Measurements from ENCODE around the gene AURKA. TPM values are rescaled to one million over a fixed set of nuclear protein-coding genes. Genes with fewer than 3 reads are reported as not detected.

The AURKA gene
- total RNA-seq, result 10 to 100 TPM in 1 of 5 experiments, 1 to 10 TPM in 3, under 1 TPM in 1; 0.95 to 44.1 (median 1.2) TPM
- polyA plus RNA-seq, result under 1 TPM; 0.43 to 0.64 TPM
- 0.94 reads per million for total RNA-seq

- DNase-seq (peak; percentile 98 to 99 (median 99)), ATAC-seq (peak; percentile 92)
- H3K27ac Mint-ChIP-seq, result peak within 1 kb of the TSS in 4 of 9 donors; percentile 2 to 91 (median 32)
- peaks cover 8 to 51% (median 31%) of the 10 kb centered on the region in 7 donors for H3K4me1 Mint-ChIP-seq
- H3K4me3 Mint-ChIP-seq, result peak within 1 kb of the TSS in 3 of 10 donors; percentile 52 to 82 (median 69)
- intact Hi-C loops (cut with micrococcal nuclease), result loop anchor here (1.0 kb wide), 5 partner anchors 8 to 76 kb away; partner anchors contain the start of genes CASS4 (in 2 of the 2), FAM210B (in 2 of the 2) and RTF2 (in 2 of the 2)
- H3K27me3 Mint-ChIP-seq, result no peaks in the 10 kb centered on the region
- Histone ChIP-seq H3K4me1 (ENCODE audit: control insufficient read depth in 2 of 2, insufficient read depth in 2 of 2, low read length in 2 of 2) (peaks cover 17 to 19% of the 10 kb centered on the region in 2 donors), H3K27ac (ENCODE audit: low read depth, low read length) (peak within 1 kb of the TSS; percentile 83), H3K36me3 (ENCODE audit: control insufficient read depth in 2 of 3, insufficient read depth in 3 of 3, low read length in 3 of 3) (peaks cover 6 to 26% (median 8%) of the 10 kb centered on the region in 3 experiments), H3K9me3 (ENCODE audit: control insufficient read depth in 2 of 3, low read length in 3 of 3) (no peaks in the 10 kb centered on the region), H3K27me3 (ENCODE audit: control insufficient read depth in 2 of 2, insufficient read depth in 2 of 2, low read length in 2 of 2) (no peaks in the 10 kb centered on the region), H3K4me3 (ENCODE audit: low read length) (peak within 1 kb of the TSS; percentile 92)
- CTCF ChIA-PET, result interaction anchor here (1.2 kb wide), 1 partner anchor 14 kb away, joined by 5 read pairs; no protein-coding TSS in a partner anchor
- H3K36me3 Mint-ChIP-seq, result peaks cover 6 to 35% (median 16%) of the 10 kb centered on the region in 5 donors
- POLR2A ChIA-PET, result interaction anchor here (0.5 to 2.8 kb wide), 13 partner anchors 11 to 1000 kb away, joined by 3 to 27 read pairs (median 5); partner anchors contain the start of genes CASS4, FAM210B and RTF2
- H3K9me3 Mint-ChIP-seq, result no peaks in the 10 kb centered on the region
Measured at GRCh38 chr20:56392132-56392880, at the start of gene AURKA, which contains the start of gene CSTF1. Gene AURKA, minus strand, starts transcription at chr20:56392215. Its CDS starts 4,018 bp downstream, at chr20:56388197. Gene CSTF1, plus strand, starts transcription at chr20:56392645. Its CDS starts 2,908 bp downstream, at chr20:56395553.

- peaks cover 36 to 43% of the 10 kb centered on the region in 2 donors for H3K4me1 ChIP-seq (ENCODE audit: control insufficient read depth in 2 of 2, insufficient read depth in 2 of 2, low read length in 2 of 2)
- DNase-seq, result peak in 8 of 9 donors; percentile 39 to 68 (median 50)
- no peaks in the 10 kb centered on the region for H3K27me3 Mint-ChIP-seq
- peak; percentile 78 for ATAC-seq
- H3K36me3 Mint-ChIP-seq, result peaks cover 4 to 32% (median 10%) of the 10 kb centered on the region in 5 donors
- peak overlapping the region; percentile 9 for H3K4me3 ChIP-seq (ENCODE audit: low read length)
- H3K4me3 Mint-ChIP-seq, result peak overlapping the region; percentile 64 to 82 (median 74)
- peak overlapping the region; percentile 81 to 95 (median 91) for H3K27ac Mint-ChIP-seq
- ChIA-PET CTCF (interaction anchor here (0.8 to 1.5 kb wide), 2 partner anchors 11 to 31 kb away, joined by 3 to 4 read pairs; no protein-coding TSS in a partner anchor), POLR2A (interaction anchor here (0.8 to 1.8 kb wide), 5 partner anchors 9 to 47 kb away, joined by 3 to 14 read pairs (median 4); partner anchors contain the start of genes CASS4 and RTF2)
- peaks cover 0 to 23% (median 6%) of the 10 kb centered on the region in 3 experiments for H3K36me3 ChIP-seq (ENCODE audit: control insufficient read depth in 2 of 3, insufficient read depth in 3 of 3, low read length in 3 of 3)
- peaks cover 0 to 3% (median 0%) of the 10 kb centered on the region in 11 donors for H3K9me3 Mint-ChIP-seq
- H3K9me3 ChIP-seq (ENCODE audit: control insufficient read depth in 2 of 3, low read length in 3 of 3), result no peaks in the 10 kb centered on the region
- peaks cover 29 to 67% (median 50%) of the 10 kb centered on the region in 7 donors for H3K4me1 Mint-ChIP-seq
- H3K27me3 ChIP-seq (ENCODE audit: control insufficient read depth in 2 of 2, insufficient read depth in 2 of 2, low read length in 2 of 2), result no peaks in the 10 kb centered on the region
- intact Hi-C loops (cut with micrococcal nuclease), result loop anchor here (1.0 to 2.0 kb wide), 6 partner anchors 10 to 40 kb away; partner anchors contain the start of genes CASS4 (in 2 of the 2) and RTF2 (in 2 of the 2)
- peak overlapping the region; percentile 59 for H3K27ac ChIP-seq (ENCODE audit: low read depth, low read length)
Measured at GRCh38 chr20:56440346-56441007, 48.5 kb upstream of the AURKA start.

DNA sequence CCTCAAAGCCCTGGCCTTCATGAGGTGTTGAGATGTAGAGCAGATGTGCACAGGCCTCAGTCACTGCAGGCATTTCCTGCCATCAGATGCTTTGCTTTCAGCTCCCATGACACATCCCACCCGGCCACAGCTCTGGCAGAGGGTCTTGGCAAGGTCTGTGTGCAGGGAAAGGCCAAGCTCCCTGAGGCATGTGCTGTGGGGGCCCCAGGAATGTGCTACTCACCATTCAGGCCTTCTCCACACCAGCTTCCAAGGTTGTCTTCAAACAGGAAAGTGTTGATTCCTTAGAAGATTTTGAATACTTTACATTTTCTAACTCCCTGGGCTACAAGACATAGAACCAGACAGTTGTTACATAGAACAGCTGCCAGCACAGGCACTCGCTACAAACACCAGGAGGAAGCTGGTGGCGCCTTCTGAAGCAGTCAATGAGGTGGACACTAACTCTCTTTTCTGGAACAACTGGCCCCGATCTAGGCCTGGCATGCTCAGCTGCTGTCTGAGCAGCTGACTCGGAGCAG, 47.8 kb upstream of the AURKA start:
- no peak overlapping the region for H3K4me3 ChIP-seq (ENCODE audit: low read length)
- H3K9me3 ChIP-seq (ENCODE audit: control insufficient read depth in 2 of 3, low read length in 3 of 3), result no peaks in the 10 kb centered on the region
- Mint-ChIP-seq H3K9me3 (no peaks in the 10 kb centered on the region), H3K36me3 (peaks cover 0 to 30% (median 5%) of the 10 kb centered on the region in 5 donors), H3K27ac (peak overlapping the region; percentile 81 to 95 (median 91)), H3K4me1 (peaks cover 29 to 70% (median 51%) of the 10 kb centered on the region in 7 donors), H3K27me3 (no peaks in the 10 kb centered on the region), H3K4me3 (peak overlapping the region in 9 of 10 donors; percentile 64 to 82 (median 74))
- intact Hi-C loops (cut with micrococcal nuclease), result loop anchor here (1.0 to 2.0 kb wide), 6 partner anchors 10 to 39 kb away; partner anchors contain the start of genes CASS4 (in 2 of the 2) and RTF2 (in 2 of the 2)
- DNase-seq, result no peak
- ChIA-PET CTCF (interaction anchor here (0.7 to 1.5 kb wide), 3 partner anchors 10 to 30 kb away, joined by 3 to 4 read pairs (median 3); no protein-coding TSS in a partner anchor), POLR2A (interaction anchor here (0.8 to 1.8 kb wide), 5 partner anchors 8 to 47 kb away, joined by 3 to 14 read pairs (median 4); partner anchors contain the start of genes CASS4 and RTF2)
- peaks cover 36 to 43% of the 10 kb centered on the region in 2 donors for H3K4me1 ChIP-seq (ENCODE audit: control insufficient read depth in 2 of 2, insufficient read depth in 2 of 2, low read length in 2 of 2)
- peak; percentile 21 for ATAC-seq
- peak overlapping the region; percentile 59 for H3K27ac ChIP-seq (ENCODE audit: low read depth, low read length)
- no peaks in the 10 kb centered on the region for H3K27me3 ChIP-seq (ENCODE audit: control insufficient read depth in 2 of 2, insufficient read depth in 2 of 2, low read length in 2 of 2)
- peaks cover 0 to 22% (median 3%) of the 10 kb centered on the region in 3 experiments for H3K36me3 ChIP-seq (ENCODE audit: control insufficient read depth in 2 of 3, insufficient read depth in 3 of 3, low read length in 3 of 3)

DNA sequence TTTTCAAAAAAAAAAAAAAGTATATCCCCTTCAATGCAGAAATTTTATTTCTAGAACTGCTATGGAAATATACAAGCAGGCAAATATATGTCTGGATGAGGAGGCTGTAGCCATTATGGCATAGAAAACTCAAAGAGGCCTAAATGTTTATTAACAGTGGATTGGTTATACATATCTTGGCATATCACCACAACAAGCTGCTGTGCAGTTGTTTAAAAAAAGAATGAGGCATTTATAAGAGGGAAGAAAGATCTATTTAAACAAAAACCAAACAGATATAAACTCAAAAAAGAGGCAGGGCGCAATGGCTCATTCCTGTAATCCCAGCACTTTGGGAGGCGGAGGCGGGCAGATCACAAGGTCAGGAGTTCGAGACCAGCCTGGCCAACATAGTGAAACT, 46.3 kb upstream of the AURKA start:
- CTCF ChIA-PET, result no interaction called here
- H3K36me3 ChIP-seq (ENCODE audit: control insufficient read depth in 2 of 3, insufficient read depth in 3 of 3, low read length in 3 of 3), result peaks cover 0 to 22% (median 3%) of the 10 kb centered on the region in 3 experiments
- no peaks in the 10 kb centered on the region for H3K9me3 Mint-ChIP-seq
- H3K36me3 Mint-ChIP-seq, result peaks cover 0 to 34% (median 11%) of the 10 kb centered on the region in 5 donors
- ATAC-seq (no peak), DNase-seq (no peak)
- POLR2A ChIA-PET, result interaction anchor here (0.8 to 1.1 kb wide), 3 partner anchors 10 to 28 kb away, joined by 3 to 4 read pairs (median 4); no protein-coding TSS in a partner anchor
- no peak overlapping the region for H3K27ac ChIP-seq (ENCODE audit: low read depth, low read length)
- H3K27me3 ChIP-seq (ENCODE audit: control insufficient read depth in 2 of 2, insufficient read depth in 2 of 2, low read length in 2 of 2), result no peaks in the 10 kb centered on the region
- no peaks in the 10 kb centered on the region for H3K27me3 Mint-ChIP-seq
- H3K4me1 Mint-ChIP-seq, result peaks cover 27 to 75% (median 55%) of the 10 kb centered on the region in 7 donors
- no peak overlapping the region for H3K4me3 ChIP-seq (ENCODE audit: low read length)
- H3K27ac Mint-ChIP-seq, result peak overlapping the region in 8 of 9 donors; percentile 31 to 93 (median 77)
- H3K9me3 ChIP-seq (ENCODE audit: control insufficient read depth in 2 of 3, low read length in 3 of 3), result no peaks in the 10 kb centered on the region
- H3K4me1 ChIP-seq (ENCODE audit: control insufficient read depth in 2 of 2, insufficient read depth in 2 of 2, low read length in 2 of 2), result peaks cover 43 to 44% of the 10 kb centered on the region in 2 donors
- H3K4me3 Mint-ChIP-seq, result peak overlapping the region in 3 of 10 donors; percentile 10 to 48 (median 26)
- intact Hi-C loops (cut with micrococcal nuclease), result no loop called here

DNA sequence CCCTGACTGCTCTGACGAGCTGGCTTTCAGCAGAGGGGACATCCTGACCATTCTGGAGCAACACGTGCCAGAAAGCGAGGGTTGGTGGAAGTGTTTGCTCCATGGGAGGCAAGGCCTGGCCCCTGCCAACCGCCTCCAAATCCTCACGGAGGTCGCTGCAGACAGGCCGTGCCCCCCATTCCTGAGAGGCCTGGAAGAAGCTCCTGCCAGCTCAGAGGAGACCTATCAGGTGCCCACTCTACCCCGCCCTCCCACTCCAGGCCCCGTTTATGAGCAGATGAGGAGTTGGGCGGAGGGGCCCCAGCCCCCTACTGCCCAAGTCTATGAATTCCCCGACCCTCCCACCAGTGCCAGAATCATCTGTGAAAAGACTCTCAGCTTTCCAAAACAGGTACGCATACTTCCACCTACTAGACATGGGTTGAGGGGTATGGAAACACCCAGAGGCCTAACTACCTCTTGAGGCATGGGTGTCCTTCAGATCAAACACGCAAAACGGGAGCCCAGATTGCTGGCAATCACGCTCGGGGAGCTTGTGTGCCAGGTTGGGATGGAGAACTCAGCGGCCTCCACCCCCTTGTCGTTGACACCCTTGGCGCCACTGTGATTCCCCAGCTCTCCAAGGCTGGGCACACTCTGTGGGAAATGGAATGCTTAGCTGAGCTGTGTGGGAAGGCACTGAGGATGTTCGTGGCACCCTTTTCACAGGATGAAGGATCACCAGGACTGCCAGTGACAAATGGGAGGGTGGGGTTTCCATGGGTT, 45.4 kb upstream of the AURKA start:
- Mint-ChIP-seq H3K27me3 (no peaks in the 10 kb centered on the region), H3K36me3 (peaks cover 0 to 42% (median 16%) of the 10 kb centered on the region in 5 donors), H3K9me3 (no peaks in the 10 kb centered on the region), H3K4me1 (peaks cover 27 to 75% (median 56%) of the 10 kb centered on the region in 7 donors), H3K4me3 (peak overlapping the region in 1 of 10 donors; percentile 43), H3K27ac (peak overlapping the region in 8 of 9 donors; percentile 29 to 93 (median 69))
- H3K36me3 ChIP-seq (ENCODE audit: control insufficient read depth in 2 of 3, insufficient read depth in 3 of 3, low read length in 3 of 3), result peaks cover 0 to 22% (median 3%) of the 10 kb centered on the region in 3 experiments
- no peak for ATAC-seq
- CTCF ChIA-PET, result interaction anchor here (1.1 kb wide), 1 partner anchor 17 kb away, joined by 3 read pairs; no protein-coding TSS in a partner anchor
- POLR2A ChIA-PET, result interaction anchor here (1.0 to 1.1 kb wide), 2 partner anchors 9 to 15 kb away, joined by 4 to 6 read pairs; no protein-coding TSS in a partner anchor
- H3K27ac ChIP-seq (ENCODE audit: low read depth, low read length), result no peak overlapping the region
- H3K9me3 ChIP-seq (ENCODE audit: control insufficient read depth in 2 of 3, low read length in 3 of 3), result no peaks in the 10 kb centered on the region
- peaks cover 37 to 46% of the 10 kb centered on the region in 2 donors for H3K4me1 ChIP-seq (ENCODE audit: control insufficient read depth in 2 of 2, insufficient read depth in 2 of 2, low read length in 2 of 2)
- H3K4me3 ChIP-seq (ENCODE audit: low read length), result no peak overlapping the region
- no peak for DNase-seq
- H3K27me3 ChIP-seq (ENCODE audit: control insufficient read depth in 2 of 2, insufficient read depth in 2 of 2, low read length in 2 of 2), result no peaks in the 10 kb centered on the region
- intact Hi-C loops (cut with micrococcal nuclease), result no loop called here
